B cell (primary cell): ENCODE results near the gene PRRC2C.
"Not testable (repeated sequence)": the region's sequence is repeated elsewhere in the genome, so short reads cannot be mapped to it uniquely, and the experiment has no call there.

Source experiments
- EZH2 ChIP-seq: IDR thresholded peaks from 2 replicates; pipeline ENCODE4 v1.6.1; 2012; ENCODE audit warnings: borderline replicate concordance, low read depth, mild to moderate bottlenecking, moderate library complexity, low read length; ENCODE audit not compliant: insufficient read depth, poor library complexity, severe bottlenecking
- TF ChIP-seq, protein P1 (sequence below): fragments of 200-600 bp; IDR thresholded peaks from one replicate; pipeline ENCODE4 v1.8.0; 2022; ENCODE audit warnings: antibody characterized with exemption, mild to moderate bottlenecking

- TF ChIP-seq, protein P1, sequence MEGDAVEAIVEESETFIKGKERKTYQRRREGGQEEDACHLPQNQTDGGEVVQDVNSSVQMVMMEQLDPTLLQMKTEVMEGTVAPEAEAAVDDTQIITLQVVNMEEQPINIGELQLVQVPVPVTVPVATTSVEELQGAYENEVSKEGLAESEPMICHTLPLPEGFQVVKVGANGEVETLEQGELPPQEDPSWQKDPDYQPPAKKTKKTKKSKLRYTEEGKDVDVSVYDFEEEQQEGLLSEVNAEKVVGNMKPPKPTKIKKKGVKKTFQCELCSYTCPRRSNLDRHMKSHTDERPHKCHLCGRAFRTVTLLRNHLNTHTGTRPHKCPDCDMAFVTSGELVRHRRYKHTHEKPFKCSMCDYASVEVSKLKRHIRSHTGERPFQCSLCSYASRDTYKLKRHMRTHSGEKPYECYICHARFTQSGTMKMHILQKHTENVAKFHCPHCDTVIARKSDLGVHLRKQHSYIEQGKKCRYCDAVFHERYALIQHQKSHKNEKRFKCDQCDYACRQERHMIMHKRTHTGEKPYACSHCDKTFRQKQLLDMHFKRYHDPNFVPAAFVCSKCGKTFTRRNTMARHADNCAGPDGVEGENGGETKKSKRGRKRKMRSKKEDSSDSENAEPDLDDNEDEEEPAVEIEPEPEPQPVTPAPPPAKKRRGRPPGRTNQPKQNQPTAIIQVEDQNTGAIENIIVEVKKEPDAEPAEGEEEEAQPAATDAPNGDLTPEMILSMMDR = not testable (repeated sequence)
- TF ChIP-seq EZH2 = not testable (repeated sequence)
These were observed 117.7 kb downstream of the PRRC2C start for GRCh38 chr1:171603042-171603441.
